BJ (cell line): ENCODE results near the gene ALG12. TPM values are rescaled to one million over a fixed set of nuclear protein-coding genes. Genes with fewer than 3 reads are reported as not detected.
"Not testable (repeated sequence)": the region's sequence is repeated elsewhere in the genome, so short reads cannot be mapped to it uniquely, and the experiment has no call there.

Source experiments
- CTCF ChIA-PET: fragments of 350-600 bp; formaldehyde crosslinking; extraction: SDS; loops from one replicate; lab custom pipeline; 2021; ENCODE audit warnings: antibody characterized with exemption, inconsistent platforms; lab: Yijun Ruan, JAX
- POLR2A ChIA-PET: fragments of 300-600 bp; sonication (Branson Sonifier 250); formaldehyde crosslinking; extraction: SDS; loops from one replicate; lab custom pipeline; 2021; ENCODE audit warnings: antibody characterized with exemption; lab: Charles Lee
- DNase-seq: peaks from one replicate; pipeline ENCODE4 v3.0.0-alpha.2; 2011; ENCODE audit warnings: low read depth
- H3K27me3 ChIP-seq: 2 replicates; pipeline ENCODE4 v1.6.0; 2011; ENCODE audit warnings: low read length; ENCODE audit not compliant: control insufficient read depth, insufficient read depth
- H3K36me3 ChIP-seq: 2 replicates; pipeline ENCODE4 v1.5.1; 2011; ENCODE audit warnings: low read length; ENCODE audit not compliant: control insufficient read depth, insufficient read depth
- H3K4me3 ChIP-seq: 2 replicates; pipeline ENCODE4 v1.5.1; 2011; ENCODE audit warnings: low read depth, mild to moderate bottlenecking, control low read depth, low read length
- polyA plus RNA-seq: library from polyadenylated mRNA; depleted of rRNA; stranded (reverse); fragments of >200 nt; gene quantifications from 2 replicates; pipeline ENCODE4 v1.2.3, GENCODE V29; 2011
- TF ChIP-seq, protein P1 (sequence below): IDR thresholded peaks from 2 replicates; pipeline ENCODE4 v1.5.1; 2011; ENCODE audit warnings: low read depth, mild to moderate bottlenecking, control low read depth, inconsistent platforms, low read length, moderate library complexity; ENCODE audit not compliant: insufficient read depth

ALG12 gene
- polyA plus RNA-seq, 1 experiment, result 7.9 TPM

DNA sequence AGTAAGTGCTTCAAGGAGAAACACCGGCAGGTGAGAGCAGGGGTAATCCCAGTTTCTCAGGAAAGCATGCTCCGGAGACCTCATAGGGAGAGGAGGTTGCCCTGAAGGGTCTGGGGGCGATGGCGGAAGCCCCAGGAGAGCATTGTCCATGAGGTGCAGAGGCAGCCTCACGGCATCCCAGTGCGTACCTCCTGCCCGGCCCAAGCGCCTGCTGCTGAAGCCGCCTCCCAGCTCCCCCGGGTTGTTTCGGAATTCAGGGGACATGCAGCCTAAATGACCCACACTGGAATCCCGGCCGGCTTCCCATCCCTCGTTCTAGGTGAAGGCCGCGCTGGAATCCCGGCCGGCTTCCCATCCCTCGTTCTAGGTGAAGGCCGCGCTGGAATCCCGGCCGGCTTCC, 61.9 kb downstream of the ALG12 start:
- TF ChIP-seq, protein P1, sequence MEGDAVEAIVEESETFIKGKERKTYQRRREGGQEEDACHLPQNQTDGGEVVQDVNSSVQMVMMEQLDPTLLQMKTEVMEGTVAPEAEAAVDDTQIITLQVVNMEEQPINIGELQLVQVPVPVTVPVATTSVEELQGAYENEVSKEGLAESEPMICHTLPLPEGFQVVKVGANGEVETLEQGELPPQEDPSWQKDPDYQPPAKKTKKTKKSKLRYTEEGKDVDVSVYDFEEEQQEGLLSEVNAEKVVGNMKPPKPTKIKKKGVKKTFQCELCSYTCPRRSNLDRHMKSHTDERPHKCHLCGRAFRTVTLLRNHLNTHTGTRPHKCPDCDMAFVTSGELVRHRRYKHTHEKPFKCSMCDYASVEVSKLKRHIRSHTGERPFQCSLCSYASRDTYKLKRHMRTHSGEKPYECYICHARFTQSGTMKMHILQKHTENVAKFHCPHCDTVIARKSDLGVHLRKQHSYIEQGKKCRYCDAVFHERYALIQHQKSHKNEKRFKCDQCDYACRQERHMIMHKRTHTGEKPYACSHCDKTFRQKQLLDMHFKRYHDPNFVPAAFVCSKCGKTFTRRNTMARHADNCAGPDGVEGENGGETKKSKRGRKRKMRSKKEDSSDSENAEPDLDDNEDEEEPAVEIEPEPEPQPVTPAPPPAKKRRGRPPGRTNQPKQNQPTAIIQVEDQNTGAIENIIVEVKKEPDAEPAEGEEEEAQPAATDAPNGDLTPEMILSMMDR, result no peak
- H3K36me3 ChIP-seq, result peaks cover 5% of the 10 kb centered on the region
- DNase-seq, result no peak
- no peak overlapping the region for H3K4me3 ChIP-seq
- CTCF ChIA-PET, result no interaction called here
- H3K27me3 ChIP-seq, result no peaks in the 10 kb centered on the region
- POLR2A ChIA-PET, result no interaction called here

DNA sequence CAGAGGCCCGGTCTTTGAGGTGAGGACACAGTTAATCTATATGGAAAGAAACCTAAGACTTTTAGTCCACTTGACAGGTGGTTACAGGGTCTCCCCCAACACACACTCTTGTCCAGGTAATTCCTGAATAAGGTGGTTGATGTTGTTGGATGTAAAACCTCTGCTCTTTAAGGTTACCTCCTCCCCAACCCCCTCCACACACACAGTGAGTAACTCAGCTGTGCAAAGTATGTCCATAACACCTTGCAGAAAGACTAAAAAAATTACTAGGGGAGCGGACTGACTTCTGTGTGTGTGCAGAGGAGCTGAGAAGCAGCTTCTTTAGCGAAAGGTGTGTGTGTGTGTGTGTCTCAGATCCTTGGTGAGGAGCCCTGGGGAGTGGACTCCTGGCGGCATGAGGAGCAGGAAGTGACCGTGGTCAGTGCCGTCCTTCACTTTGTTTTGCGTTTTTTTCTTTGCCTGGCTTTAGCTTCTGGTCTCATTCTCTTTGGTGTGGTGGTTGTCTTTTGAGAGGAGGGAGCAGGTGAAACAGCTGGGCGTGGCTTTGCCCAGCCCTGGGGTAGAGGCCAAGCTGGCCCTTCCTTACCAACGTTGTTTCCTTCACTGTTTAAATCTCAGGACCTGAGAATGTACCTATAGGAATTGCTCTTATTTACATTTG, 62.9 kb downstream of the ALG12 start:
- DNase-seq, result no peak
- Histone ChIP-seq H3K27me3 (peaks cover 4% of the 10 kb centered on the region), H3K4me3 (peak overlapping the region; percentile 64), H3K36me3 (peaks cover 5% of the 10 kb centered on the region)
- ChIA-PET CTCF (interaction anchor here (0.6 kb wide), 1 partner anchor 267 kb away, joined by 3 read pairs; no protein-coding TSS in a partner anchor), POLR2A (interaction anchor here (0.6 kb wide), 1 partner anchor 486 kb away, joined by 4 read pairs; no protein-coding TSS in a partner anchor)
- TF ChIP-seq, protein P1, result no peak

DNA sequence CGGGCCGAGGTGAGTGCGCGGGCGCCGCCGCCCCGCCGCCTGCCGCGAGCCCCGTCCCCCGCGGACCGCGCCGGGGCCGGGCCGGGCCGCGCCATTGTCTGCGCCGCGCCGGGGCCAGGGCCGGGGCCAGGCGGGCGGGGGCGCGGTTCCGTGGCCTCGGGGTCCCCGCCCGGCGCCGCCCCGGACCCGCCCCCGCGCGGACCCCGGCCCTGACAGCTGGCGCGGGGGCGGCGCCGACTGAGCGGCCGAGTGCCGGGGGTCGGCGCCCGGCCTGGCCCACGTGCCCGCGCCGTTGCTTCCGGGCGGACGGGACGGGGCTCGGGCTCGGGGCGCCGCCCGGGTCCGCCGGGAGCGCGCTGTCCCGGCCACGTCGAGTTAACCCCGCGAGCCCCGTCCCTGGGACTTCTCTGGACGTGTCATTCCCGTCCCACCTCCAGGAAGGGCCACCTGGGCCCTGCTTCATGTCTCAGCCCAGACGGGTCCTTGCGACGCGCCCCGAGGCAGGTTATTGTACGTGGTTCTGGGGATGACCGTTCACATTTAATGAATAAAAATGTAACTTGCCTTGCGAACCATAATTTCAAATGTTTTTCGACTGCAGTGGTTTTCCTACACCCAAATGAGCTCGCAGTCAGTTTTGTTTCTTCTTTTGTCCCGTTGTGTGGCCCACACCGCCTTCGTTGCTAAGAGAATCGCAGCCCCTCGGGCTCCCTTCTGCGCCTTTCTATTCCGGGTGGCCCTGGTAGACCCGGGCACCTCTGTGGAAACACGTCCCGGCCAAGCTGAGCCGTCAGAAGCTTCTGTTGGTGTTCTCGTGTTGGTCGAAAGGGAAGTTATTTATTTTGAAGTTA, 64.0 kb downstream of the ALG12 start:
- TF ChIP-seq, protein P1, result no peak
- peaks cover 5% of the 10 kb centered on the region for H3K36me3 ChIP-seq
- ChIA-PET POLR2A (interaction anchor here (0.7 kb wide), 1 partner anchor 260 kb away, joined by 3 read pairs; no protein-coding TSS in a partner anchor), CTCF (interaction anchor here (0.6 kb wide), 1 partner anchor 269 kb away, joined by 3 read pairs; no protein-coding TSS in a partner anchor)
- H3K27me3 ChIP-seq, result peaks cover 11% of the 10 kb centered on the region
- DNase-seq, result no peak
- H3K4me3 ChIP-seq, result peak overlapping the region; percentile 64

DNA sequence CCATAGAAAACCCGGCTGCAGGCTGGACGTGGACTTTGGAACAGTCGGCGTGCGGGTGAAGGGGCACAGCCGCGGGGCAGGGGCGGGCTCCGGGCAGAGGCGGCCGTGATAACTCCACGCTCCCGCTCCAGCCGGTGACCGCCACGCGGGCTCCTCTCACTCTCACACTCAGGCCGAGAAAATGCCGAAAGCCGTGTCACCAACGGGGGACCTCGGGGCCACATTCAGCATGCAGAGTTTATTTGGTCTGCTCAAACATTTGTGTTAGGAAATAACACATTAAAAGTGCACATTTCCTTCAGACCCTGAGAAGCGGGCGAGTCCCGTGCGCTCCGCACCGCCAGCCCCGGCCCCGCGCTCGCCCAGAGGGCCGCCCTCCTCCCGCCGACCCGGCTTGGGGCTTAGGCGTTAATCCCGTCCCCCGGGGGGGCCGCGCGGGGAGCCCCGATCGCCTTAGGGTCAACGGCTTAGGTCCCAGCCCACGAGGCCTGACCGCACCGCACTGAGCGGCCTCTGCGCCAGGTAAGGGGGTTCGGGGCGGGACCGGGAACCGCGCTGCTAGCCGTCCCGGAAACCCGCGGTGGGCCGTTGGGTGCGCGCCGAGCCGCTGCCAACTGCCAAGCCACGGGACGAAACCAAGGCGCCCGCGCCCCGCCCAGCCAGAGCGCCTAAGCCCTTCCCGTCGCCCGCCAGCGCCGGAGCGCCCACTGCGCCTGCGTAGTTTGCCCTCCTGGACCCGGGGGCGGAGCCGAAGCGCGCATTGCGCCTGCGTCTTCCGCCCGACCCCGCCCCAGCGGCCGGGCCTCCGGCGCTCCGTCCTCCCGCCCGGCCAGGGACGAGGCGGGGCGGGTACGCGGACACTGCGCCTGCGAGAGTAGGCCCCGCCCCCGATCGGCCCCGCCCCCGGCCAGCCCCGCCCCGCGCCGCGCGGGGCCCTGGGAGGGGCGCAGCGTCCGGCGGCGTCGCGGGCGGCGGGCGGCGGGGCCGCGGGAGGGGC, 65.0 kb downstream of the ALG12 start, which contains the start of gene ZBED4:
ZBED4 (plus strand) TSS at position 947 of the 997 bp plus-strand sequence. CDS start 29,819 bp downstream, outside the sequence.
- DNase-seq, result peak; percentile 54
- H3K4me3 ChIP-seq, result peak within 1 kb of the TSS; percentile 80
- H3K36me3 ChIP-seq, result peaks cover 3% of the 10 kb centered on the region
- peaks cover 11% of the 10 kb centered on the region for H3K27me3 ChIP-seq
- ChIA-PET CTCF (interaction anchor here (0.6 kb wide), 1 partner anchor 13 kb away, joined by 3 read pairs; no protein-coding TSS in a partner anchor), POLR2A (no interaction called here)
- TF ChIP-seq, protein P1, result no peak

DNA sequence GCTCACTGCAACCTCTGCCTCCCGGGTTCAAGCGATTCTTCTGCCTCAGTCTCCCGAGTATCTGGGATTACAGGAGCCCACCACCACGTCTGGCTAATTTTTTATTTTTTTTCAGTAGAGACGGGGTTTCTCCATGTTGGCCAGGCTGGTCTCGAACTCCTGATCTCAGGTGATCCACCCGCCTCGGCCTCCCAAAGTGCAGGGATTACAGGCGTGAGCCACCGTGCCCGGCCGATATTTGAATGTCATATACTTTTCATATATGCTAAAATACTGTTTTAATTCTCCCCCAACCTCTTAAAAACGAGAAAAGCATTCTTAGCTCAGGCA, 65.7 kb downstream of the ALG12 start:
- CTCF ChIA-PET, result interaction anchor here (0.6 kb wide), 1 partner anchor 12 kb away, joined by 3 read pairs; no protein-coding TSS in a partner anchor
- Histone ChIP-seq H3K27me3 (peaks cover 18% of the 10 kb centered on the region), H3K4me3 (peak overlapping the region; percentile 80)
- POLR2A ChIA-PET, DNase-seq, H3K36me3 ChIP-seq: not testable (repeated sequence)
